Gastrocnemius medialis (tissue), 4 donors: ENCODE results near the gene ZNF846. TPM values are rescaled to one million over a fixed set of nuclear protein-coding genes. Genes with fewer than 3 reads are reported as not detected.

ENCODE experiments used
- ATAC-seq, 2 donors: fragments of 150-250 bp; one replicate each; pipeline ENCODE4 v1.9.1; 2016
- DNase-seq, 2 donors: peaks; one replicate each; pipeline ENCODE4 v3.0.0-alpha.2; 2019
- H3K27ac ChIP-seq, 4 donors: fragments of 200-600 bp; sonication (generic); 1 replicate in 1 of 4; 2 replicates in 3 of 4; pipeline ENCODE4 v1.5.1; 2016 to 2018; ENCODE audit warnings: mild to moderate bottlenecking in 2 of 4, moderate library complexity in 1 of 4
- H3K27me3 ChIP-seq, 3 donors: fragments of 200-600 bp; sonication (generic) in 2 of 3; 1 replicate in 1 of 3; 2 replicates in 2 of 3; pipeline versions ENCODE4 v1.5.1 to v1.6.0; 2016 to 2019; ENCODE audit warnings: mild to moderate bottlenecking in 1 of 3, moderate library complexity in 1 of 3
- H3K36me3 ChIP-seq, 2 donors: fragments of 200-600 bp; sonication (generic) in 1 of 2; one replicate each; pipeline ENCODE4 v1.5.1; 2017 to 2018
- H3K4me1 ChIP-seq, 2 donors: fragments of 200-600 bp; sonication (generic) in 1 of 2; one replicate each; pipeline ENCODE4 v1.5.1; 2016 to 2017; ENCODE audit warnings: mild to moderate bottlenecking in 2 of 2
- H3K4me3 ChIP-seq, 4 donors: fragments of 200-600 bp; sonication (generic) in 3 of 4; 1 replicate in 1 of 4; 2 replicates in 3 of 4; pipeline ENCODE4 v1.5.1; 2016 to 2019; ENCODE audit warnings: mild to moderate bottlenecking in 2 of 4
- H3K9me3 ChIP-seq, 3 donors: fragments of 200-600 bp; sonication (generic) in 2 of 3; 1 replicate in 1 of 3; 2 replicates in 2 of 3; pipeline ENCODE4 v1.5.1; 2016 to 2019
- POLR2A ChIP-seq, 2 donors: fragments of 450-650 bp; IDR thresholded peaks; one replicate each; pipeline ENCODE4 v1.6.1; 2017; ENCODE audit warnings: antibody characterized with exemption in 2 of 2, mild to moderate bottlenecking in 2 of 2, moderate library complexity in 2 of 2
- in situ Hi-C, 4 donors: fragments of 200-750 bp; cut with MboI; loops; one replicate each; pipeline versions ENCODE4 v1.15.0 to v1.8.0; 2017; ENCODE audit warnings: low sequenced_read_pairs in 4 of 4
- intact Hi-C: fragments of 100-400 bp; cut with DNase I; formaldehyde crosslinking; loops from one replicate; pipeline ENCODE4 v1.15.1; 2023; ENCODE audit warnings: low total_unique reads
- total RNA-seq, 4 donors: library from RNA; depleted of rRNA; stranded (reverse); fragments of >200 nt; gene quantifications; one replicate each; pipeline versions ENCODE4 v1.1.0 to v1.2.3, GENCODE V29; 2016
- TF ChIP-seq, protein P1 (sequence below), 5 experiments: fragments of 450-650 bp in 3 of 5; fragments of 200-600 bp in 2 of 5; sonication (generic) in 2 of 5; IDR thresholded peaks in 4 of 5; conservative IDR thresholded peaks in 1 of 5; 1 replicate in 4 of 5; 2 replicates in 1 of 5; pipeline ENCODE4 v1.5.1; 2016 to 2019; ENCODE audit warnings: antibody characterized with exemption in 5 of 5, mild to moderate bottlenecking in 3 of 5, moderate library complexity in 3 of 5

ZNF846 gene
- total RNA-seq, 4 donors from 2014 or later = 0.63 to 5.0 (median 2.1) TPM

DNA sequence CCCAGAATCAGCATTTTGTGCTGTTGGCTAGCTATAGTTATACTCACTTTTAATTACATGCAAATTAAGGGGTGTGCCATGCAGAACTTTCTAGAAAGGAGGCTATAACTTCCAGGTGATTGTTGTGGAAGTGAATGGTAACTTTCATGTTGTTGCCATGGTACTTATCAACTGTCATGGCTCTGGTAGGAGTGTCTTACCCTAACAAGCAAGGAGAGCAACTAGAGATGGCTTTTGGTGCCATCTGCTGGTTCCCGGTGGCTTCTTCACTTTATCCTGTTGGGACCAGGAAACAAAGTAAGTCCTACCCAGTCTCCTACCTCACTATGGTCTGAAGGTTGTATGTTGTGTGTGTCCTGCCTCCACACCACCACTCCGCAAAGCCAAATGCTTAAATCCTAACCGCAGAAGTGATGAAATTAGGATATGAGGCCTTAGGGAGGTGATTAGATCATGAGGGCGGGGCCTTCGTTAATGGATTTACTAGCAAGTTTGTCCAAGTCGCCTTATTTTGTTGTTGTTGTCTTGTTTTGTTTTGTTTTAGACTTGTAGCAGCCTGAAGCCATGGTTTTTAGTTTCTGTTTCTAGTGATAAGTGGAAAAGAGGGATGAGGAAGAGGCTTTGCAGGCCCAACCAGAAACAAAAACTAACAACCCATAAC lies 27.7 kb upstream of the ZNF846 start:
- DNase-seq (peak; percentile 60 to 74), ATAC-seq (peak; percentile 51 to 69)
- intact Hi-C loops = loop anchor here (1.0 to 10.0 kb wide), 6 partner anchors 171 to 660 kb away; partner anchors contain the start of genes ZNF266 and ZNF561
- TF ChIP-seq, protein P1, sequence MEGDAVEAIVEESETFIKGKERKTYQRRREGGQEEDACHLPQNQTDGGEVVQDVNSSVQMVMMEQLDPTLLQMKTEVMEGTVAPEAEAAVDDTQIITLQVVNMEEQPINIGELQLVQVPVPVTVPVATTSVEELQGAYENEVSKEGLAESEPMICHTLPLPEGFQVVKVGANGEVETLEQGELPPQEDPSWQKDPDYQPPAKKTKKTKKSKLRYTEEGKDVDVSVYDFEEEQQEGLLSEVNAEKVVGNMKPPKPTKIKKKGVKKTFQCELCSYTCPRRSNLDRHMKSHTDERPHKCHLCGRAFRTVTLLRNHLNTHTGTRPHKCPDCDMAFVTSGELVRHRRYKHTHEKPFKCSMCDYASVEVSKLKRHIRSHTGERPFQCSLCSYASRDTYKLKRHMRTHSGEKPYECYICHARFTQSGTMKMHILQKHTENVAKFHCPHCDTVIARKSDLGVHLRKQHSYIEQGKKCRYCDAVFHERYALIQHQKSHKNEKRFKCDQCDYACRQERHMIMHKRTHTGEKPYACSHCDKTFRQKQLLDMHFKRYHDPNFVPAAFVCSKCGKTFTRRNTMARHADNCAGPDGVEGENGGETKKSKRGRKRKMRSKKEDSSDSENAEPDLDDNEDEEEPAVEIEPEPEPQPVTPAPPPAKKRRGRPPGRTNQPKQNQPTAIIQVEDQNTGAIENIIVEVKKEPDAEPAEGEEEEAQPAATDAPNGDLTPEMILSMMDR (IDR thresholded peaks at IDR 0.05 in 4 of 5, conservative IDR thresholded peaks at IDR 0.05 in 1 of 5) = peak; percentile 60 to 77 (median 72)
- TF ChIP-seq POLR2A (IDR thresholded peaks at IDR 0.05) = no peak
- H3K4me1 ChIP-seq = peaks cover 0 to 3% of the 10 kb centered on the region in 2 donors
- no peaks in the 10 kb centered on the region for H3K9me3 ChIP-seq
- no peaks in the 10 kb centered on the region for H3K36me3 ChIP-seq
- no peak overlapping the region for H3K4me3 ChIP-seq
- in situ Hi-C loops = loop anchor here (10.0 to 25.0 kb wide), 6 partner anchors 171 to 959 kb away; partner anchors contain the start of genes ZNF559 (in 3 of the 4), ZNF699 (in 3 of the 4), MBD3L1 (in 1 of the 4) and OR7D4 (in 1 of the 4)
- H3K27ac ChIP-seq = no peak overlapping the region
- peaks cover 0 to 15% (median 12%) of the 10 kb centered on the region in 3 donors for H3K27me3 ChIP-seq

DNA sequence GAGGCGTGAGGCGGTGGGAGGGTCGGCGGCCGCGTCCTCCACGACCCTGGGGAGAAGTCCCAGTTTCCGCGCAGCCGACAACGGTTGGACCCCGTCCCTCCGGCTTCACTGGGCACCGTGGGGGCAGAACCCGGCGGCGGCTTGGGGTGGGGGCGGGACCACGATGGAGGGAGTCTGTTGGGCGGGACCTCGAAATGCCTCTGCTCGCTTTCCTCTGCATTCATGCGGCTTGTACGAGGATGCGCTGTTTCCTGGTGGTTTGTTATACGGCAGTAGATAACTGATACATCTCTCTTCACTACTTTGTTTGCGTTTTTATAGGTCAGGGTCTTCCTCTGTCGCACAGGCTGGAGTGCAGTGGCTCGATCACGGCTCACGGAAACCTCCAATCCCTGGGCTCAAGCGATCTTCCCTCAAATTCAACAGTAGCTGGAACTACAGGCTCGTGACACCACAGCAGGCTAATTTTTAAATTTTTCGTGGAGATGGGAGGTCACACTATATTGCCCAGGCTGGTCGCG lies 24.6 kb upstream of the ZNF846 start:
- in situ Hi-C loops (loop anchor here (5.0 to 25.0 kb wide), 8 partner anchors 168 to 956 kb away; partner anchors contain the start of genes ZNF559 (in 3 of the 4), ZNF699 (in 3 of the 4), ZNF561 (in 2 of the 4) and MBD3L1 (in 1 of the 4)), intact Hi-C loops (loop anchor here (5.0 to 10.0 kb wide), 3 partner anchors 211 to 478 kb away; partner anchors contain the start of genes ZNF121 and ZNF266)
- TF ChIP-seq, protein P1 (IDR thresholded peaks at IDR 0.05 in 4 of 5, conservative IDR thresholded peaks at IDR 0.05 in 1 of 5) = no peak
- TF ChIP-seq POLR2A (IDR thresholded peaks at IDR 0.05) = no peak
- peak overlapping the region; percentile 77 to 87 (median 83) for H3K27ac ChIP-seq
- H3K27me3 ChIP-seq = peaks cover 0 to 35% (median 35%) of the 10 kb centered on the region in 3 donors
- no peaks in the 10 kb centered on the region for H3K9me3 ChIP-seq
- peaks cover 0 to 5% of the 10 kb centered on the region in 2 donors for H3K4me1 ChIP-seq
- ATAC-seq (no peak), DNase-seq (peak in 1 of 2 donors; percentile 22)
- no peaks in the 10 kb centered on the region for H3K36me3 ChIP-seq
- H3K4me3 ChIP-seq = peak overlapping the region; percentile 64 to 74 (median 66)

DNA sequence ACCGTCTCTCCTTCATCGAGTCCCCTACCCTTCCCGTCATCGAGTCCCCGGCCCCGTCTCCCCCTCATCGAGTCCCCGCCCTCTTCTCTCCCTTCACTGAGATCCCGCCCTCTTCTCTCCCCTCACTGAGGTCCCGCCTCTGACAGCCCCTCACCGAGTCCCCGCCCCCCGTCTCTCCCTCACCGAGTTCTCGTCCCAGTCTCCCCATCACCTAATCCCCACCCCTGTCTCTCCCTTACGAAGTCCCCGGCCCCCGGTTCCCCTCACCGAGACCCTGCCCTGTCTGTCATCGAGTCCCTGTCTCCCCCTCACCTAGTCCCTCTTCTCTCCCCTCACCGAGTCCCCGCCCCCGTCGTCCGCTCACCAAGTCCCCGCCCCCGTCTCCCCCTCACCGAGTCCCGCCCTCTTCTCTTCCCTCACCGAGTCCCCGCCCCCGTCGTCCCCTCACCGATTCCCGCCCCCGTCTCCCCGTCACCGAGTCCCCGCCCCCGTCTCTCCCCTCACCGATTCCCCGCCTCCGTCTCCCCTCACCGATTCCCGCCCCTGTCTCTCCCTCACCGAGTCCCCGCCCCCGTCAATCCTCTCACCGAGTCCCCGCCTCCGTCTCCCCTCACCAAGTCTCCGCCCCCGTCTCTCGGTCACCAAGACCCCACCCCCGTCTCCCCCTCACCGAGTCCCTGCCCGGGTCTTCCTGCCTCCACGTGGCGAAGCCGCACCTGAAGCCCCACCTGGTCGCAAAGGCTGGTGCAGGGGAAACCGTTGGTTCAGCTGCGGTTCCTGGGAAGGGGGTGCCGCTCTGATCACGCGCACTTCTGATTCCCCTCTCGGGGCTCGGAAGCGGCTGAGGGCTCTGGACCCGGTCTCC lies 23.9 kb upstream of the ZNF846 start:
- in situ Hi-C loops (loop anchor here (5.0 to 25.0 kb wide), 8 partner anchors 168 to 955 kb away; partner anchors contain the start of genes ZNF559 (in 3 of the 4), ZNF699 (in 3 of the 4), ZNF561 (in 2 of the 4) and MBD3L1 (in 1 of the 4)), intact Hi-C loops (loop anchor here (1.0 to 10.0 kb wide), 4 partner anchors 27 to 478 kb away; partner anchors contain the start of genes FBXL12, ZNF121 and ZNF266)
- no peak for TF ChIP-seq POLR2A (IDR thresholded peaks at IDR 0.05)
- TF ChIP-seq, protein P1 (IDR thresholded peaks at IDR 0.05 in 4 of 5, conservative IDR thresholded peaks at IDR 0.05 in 1 of 5) = no peak
- ATAC-seq = peak; percentile 71 to 80
- peak overlapping the region; percentile 77 to 87 (median 85) for H3K27ac ChIP-seq
- H3K4me1 ChIP-seq = peaks cover 0 to 5% of the 10 kb centered on the region in 2 donors
- H3K4me3 ChIP-seq = peak overlapping the region; percentile 64 to 74 (median 66)
- H3K9me3 ChIP-seq = no peaks in the 10 kb centered on the region
- no peaks in the 10 kb centered on the region for H3K36me3 ChIP-seq
- H3K27me3 ChIP-seq = peaks cover 0 to 41% (median 41%) of the 10 kb centered on the region in 3 donors
- peak; percentile 77 to 81 for DNase-seq
